C4-2B (cell line): ENCODE results near the gene EIF5B.

Source experiments
- CTCF ChIP-seq: fragments of 450-650 bp; conservative IDR thresholded peaks from 2 replicates; pipeline ENCODE4 v1.5.1; 2017; ENCODE audit warnings: mild to moderate bottlenecking
- ZFX ChIP-seq: fragments of 450-650 bp; IDR thresholded peaks from 2 replicates; pipeline ENCODE4 v1.6.1; 2017

- TF ChIP-seq CTCF (no peak), ZFX (no peak)
These were observed 11.0 kb downstream of the EIF5B start for GRCh38 chr2:99348173-99348572.
